ENCODE measurements around the gene B9D2. TPM values are rescaled to one million over a fixed set of nuclear protein-coding genes. Genes with fewer than 3 reads are reported as not detected.

Gene B9D2
- total RNA-seq, 2 experiments from 2014 or later = 3.5 to 4.1 TPM

DNA sequence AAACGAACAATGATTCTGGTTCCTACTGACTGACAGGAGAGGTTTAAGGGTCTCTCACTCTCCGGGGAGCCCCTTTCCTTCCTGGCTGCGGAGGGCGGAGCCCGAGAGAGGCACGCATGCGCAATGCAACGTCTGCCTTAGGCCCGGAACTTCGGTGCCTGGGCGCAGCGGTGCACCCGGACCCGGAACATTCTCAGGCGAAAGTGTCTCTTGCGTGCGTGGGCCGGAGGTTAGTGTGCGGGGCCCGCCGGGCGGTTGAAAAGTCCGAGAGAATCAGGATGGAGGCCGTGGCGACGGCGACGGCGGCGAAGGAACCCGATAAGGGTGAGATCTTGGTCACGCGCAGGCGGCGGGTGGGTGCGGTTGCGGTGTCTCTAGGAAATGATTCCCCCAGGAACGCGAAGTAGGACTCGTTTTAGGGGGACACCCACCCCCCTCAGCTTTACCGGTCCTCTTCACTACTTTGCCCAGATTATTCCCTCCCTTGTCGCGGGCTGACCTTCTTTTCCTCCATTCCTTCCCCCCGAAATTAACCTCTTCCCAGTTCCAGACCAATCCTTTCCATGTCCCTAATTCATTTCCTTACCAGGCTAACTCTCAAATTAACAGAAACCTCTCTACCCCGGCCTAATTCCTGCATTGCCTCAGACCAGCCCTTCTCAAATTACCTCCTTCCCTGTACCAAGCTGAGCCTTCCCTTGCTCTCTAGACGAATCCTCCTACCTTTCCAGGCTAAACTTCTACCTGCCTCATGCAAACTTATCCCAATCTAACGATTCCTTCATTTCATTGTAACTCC is 53.7 kb downstream of the B9D2 start, which contains the start of gene CCDC97:
Gene CCDC97 (plus strand): TSS at position 140 of the 799 bp plus-strand sequence. CDS start 139 bp downstream, at position 279.
- peak within 1 kb of the TSS; percentile 96 for H3K27ac Mint-ChIP-seq
- peaks cover 70% of the 10 kb centered on the region for H3K4me1 Mint-ChIP-seq (ENCODE audit: low read depth)
- CTCF ChIA-PET = interaction anchor here (0.6 to 1.7 kb wide), 4 partner anchors 42 to 108 kb away, joined by 3 to 4 read pairs (median 3); no protein-coding TSS in a partner anchor
- peak; percentile 90 for DNase-seq
- peak within 1 kb of the TSS; percentile 95 for H3K4me3 Mint-ChIP-seq
- peaks cover 31% of the 10 kb centered on the region for H3K36me3 Mint-ChIP-seq (ENCODE audit: low read depth)
- no peaks in the 10 kb centered on the region for H3K9me3 Mint-ChIP-seq
- intact Hi-C loops (cut with micrococcal nuclease) = loop anchor here (1.0 kb wide), 1 partner anchor 18 kb away; no protein-coding TSS in a partner anchor
- H3K27me3 Mint-ChIP-seq (ENCODE audit: low read depth) = no peaks in the 10 kb centered on the region

- intact Hi-C loops (cut with micrococcal nuclease) = loop anchor here (1.0 to 5.0 kb wide), 5 partner anchors 19 to 335 kb away; partner anchors contain the start of gene DMAC2
- H3K27ac Mint-ChIP-seq = peak overlapping the region; percentile 96
- peaks cover 38% of the 10 kb centered on the region for H3K36me3 Mint-ChIP-seq (ENCODE audit: low read depth)
- CTCF ChIA-PET = interaction anchor here (0.6 to 2.7 kb wide), 23 partner anchors 8 to 559 kb away, joined by 3 to 32 read pairs (median 4); partner anchors contain the start of genes ACTMAP, HNRNPUL1 and SNRPA
- H3K9me3 Mint-ChIP-seq = no peaks in the 10 kb centered on the region
- DNase-seq = no peak
- H3K27me3 Mint-ChIP-seq (ENCODE audit: low read depth) = no peaks in the 10 kb centered on the region
- peak overlapping the region; percentile 95 for H3K4me3 Mint-ChIP-seq
- H3K4me1 Mint-ChIP-seq (ENCODE audit: low read depth) = peaks cover 78% of the 10 kb centered on the region
Measured at GRCh38 chr19:41309180-41310032, 54.5 kb downstream of the B9D2 start.

DNA sequence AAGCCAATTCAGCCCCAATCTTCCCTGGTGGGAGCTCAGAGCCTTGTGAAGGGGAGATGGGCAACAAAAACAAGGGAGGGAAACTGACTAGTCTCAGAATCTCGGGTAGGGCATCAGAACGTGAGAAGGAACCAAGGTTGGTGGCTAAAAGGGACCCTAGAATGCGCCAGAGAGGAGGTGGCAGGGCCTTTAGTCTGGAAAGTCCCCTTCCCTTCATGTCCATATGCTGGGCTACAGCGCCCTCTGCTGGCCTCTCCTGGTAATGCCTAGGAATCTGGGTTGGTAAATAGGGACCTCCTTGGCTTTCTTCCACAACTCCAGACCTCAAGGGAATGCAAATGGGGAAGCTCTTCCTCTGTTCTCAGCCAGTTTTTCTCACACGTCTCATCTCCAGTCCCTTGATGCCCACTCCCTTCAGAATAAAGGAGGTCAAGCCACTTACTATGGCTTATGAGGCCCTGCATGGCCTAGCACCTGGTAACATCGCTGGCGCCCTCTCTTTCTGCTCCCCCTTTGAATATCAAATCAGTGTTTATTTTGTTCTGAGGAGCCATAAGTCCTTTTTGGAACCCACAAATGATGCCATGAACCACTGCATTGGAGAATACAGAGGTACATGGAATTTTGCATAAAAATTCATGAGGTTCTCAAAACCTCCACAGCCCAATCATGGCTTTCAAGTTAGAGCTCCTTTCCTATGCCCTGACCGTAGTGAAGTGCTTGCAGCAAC is 55.3 kb downstream of the B9D2 start:
- no peaks in the 10 kb centered on the region for H3K9me3 Mint-ChIP-seq
- H3K36me3 Mint-ChIP-seq (ENCODE audit: low read depth) = peaks cover 44% of the 10 kb centered on the region
- peak overlapping the region; percentile 95 for H3K4me3 Mint-ChIP-seq
- CTCF ChIA-PET = interaction anchor here (0.6 to 2.7 kb wide), 22 partner anchors 8 to 558 kb away, joined by 3 to 32 read pairs (median 4); partner anchors contain the start of genes ACTMAP, HNRNPUL1 and SNRPA
- peaks cover 85% of the 10 kb centered on the region for H3K4me1 Mint-ChIP-seq (ENCODE audit: low read depth)
- peak overlapping the region; percentile 96 for H3K27ac Mint-ChIP-seq
- intact Hi-C loops (cut with micrococcal nuclease) = loop anchor here (1.0 to 5.0 kb wide), 7 partner anchors 45 to 334 kb away; partner anchors contain the start of gene DMAC2
- DNase-seq = peak; percentile 98
- H3K27me3 Mint-ChIP-seq (ENCODE audit: low read depth) = no peaks in the 10 kb centered on the region

GRCh38 chr19:41307954-41308449 is 55.9 kb downstream of the B9D2 start:
- CTCF ChIA-PET = interaction anchor here (0.7 to 2.7 kb wide), 15 partner anchors 9 to 557 kb away, joined by 3 to 32 read pairs (median 4); partner anchors contain the start of genes ACTMAP, HNRNPUL1 and SNRPA
- Mint-ChIP-seq H3K27me3 (ENCODE audit: low read depth) (no peaks in the 10 kb centered on the region), H3K9me3 (no peaks in the 10 kb centered on the region), H3K36me3 (ENCODE audit: low read depth) (peaks cover 44% of the 10 kb centered on the region), H3K27ac (peak overlapping the region; percentile 96), H3K4me3 (peak overlapping the region; percentile 95), H3K4me1 (ENCODE audit: low read depth) (peaks cover 85% of the 10 kb centered on the region)
- intact Hi-C loops (cut with micrococcal nuclease) = loop anchor here (1.0 to 5.0 kb wide), 6 partner anchors 45 to 333 kb away; partner anchors contain the start of gene DMAC2
- DNase-seq = no peak

GRCh38 chr19:41307090-41307875 is 56.7 kb downstream of the B9D2 start:
- CTCF ChIA-PET = interaction anchor here (0.7 to 2.7 kb wide), 8 partner anchors 9 to 181 kb away, joined by 3 to 32 read pairs (median 6); partner anchors contain the start of gene HNRNPUL1
- peak; percentile 46 for DNase-seq

GRCh38 chr19:41305927-41306793 is 57.8 kb downstream of the B9D2 start:
- Mint-ChIP-seq H3K9me3 (no peaks in the 10 kb centered on the region), H3K27ac (peak overlapping the region; percentile 96), H3K4me1 (ENCODE audit: low read depth) (peaks cover 89% of the 10 kb centered on the region), H3K4me3 (no peak overlapping the region), H3K36me3 (ENCODE audit: low read depth) (peaks cover 59% of the 10 kb centered on the region), H3K27me3 (ENCODE audit: low read depth) (no peaks in the 10 kb centered on the region)
- DNase-seq = no peak
- intact Hi-C loops (cut with micrococcal nuclease) = loop anchor here (5.0 kb wide), 1 partner anchor 291 kb away; no protein-coding TSS in a partner anchor
- CTCF ChIA-PET = interaction anchor here (0.6 to 1.5 kb wide), 2 partner anchors 26 to 43 kb away, joined by 3 to 4 read pairs; no protein-coding TSS in a partner anchor

More at GRCh38 chr19:41307090-41307875, 56.7 kb downstream of the B9D2 start:
- peaks cover 89% of the 10 kb centered on the region for H3K4me1 Mint-ChIP-seq (ENCODE audit: low read depth)
- H3K27me3 Mint-ChIP-seq (ENCODE audit: low read depth) = no peaks in the 10 kb centered on the region
- intact Hi-C loops (cut with micrococcal nuclease) = loop anchor here (5.0 kb wide), 1 partner anchor 290 kb away; no protein-coding TSS in a partner anchor
- H3K36me3 Mint-ChIP-seq (ENCODE audit: low read depth) = peaks cover 49% of the 10 kb centered on the region
- H3K27ac Mint-ChIP-seq = peak overlapping the region; percentile 96
- no peaks in the 10 kb centered on the region for H3K9me3 Mint-ChIP-seq
- H3K4me3 Mint-ChIP-seq = peak overlapping the region; percentile 38

- CTCF ChIA-PET = interaction anchor here (0.9 to 1.5 kb wide), 2 partner anchors 32 to 42 kb away, joined by 4 to 5 read pairs; no protein-coding TSS in a partner anchor
- DNase-seq = no peak
- peaks cover 62% of the 10 kb centered on the region for H3K36me3 Mint-ChIP-seq (ENCODE audit: low read depth)
- H3K4me1 Mint-ChIP-seq (ENCODE audit: low read depth) = peaks cover 93% of the 10 kb centered on the region
- H3K27ac Mint-ChIP-seq = peak overlapping the region; percentile 95
- H3K4me3 Mint-ChIP-seq = no peak overlapping the region
- no peaks in the 10 kb centered on the region for H3K9me3 Mint-ChIP-seq
- intact Hi-C loops (cut with micrococcal nuclease) = loop anchor here (5.0 kb wide), 1 partner anchor 292 kb away; no protein-coding TSS in a partner anchor
- H3K27me3 Mint-ChIP-seq (ENCODE audit: low read depth) = no peaks in the 10 kb centered on the region
Measured at GRCh38 chr19:41304706-41305483, 59.1 kb downstream of the B9D2 start.
